HL-60 (cell line): ENCODE measurements around the gene GBP7.

Experiments used
- DNase-seq, 2 experiments: peaks; one replicate each; pipeline ENCODE4 v3.0.0-alpha.2; 2010 to 2020; ENCODE audit warnings: low read depth in 1 of 2, low spot score in 1 of 2
- H3K27ac ChIP-seq: fragments of 250-450 bp; sonication (Bioruptor Pico); replicated peaks from 2 replicates; pipeline ENCODE4 v1.5.1; 2020; ENCODE audit warnings: mild to moderate bottlenecking, moderate library complexity
- H3K27me3 ChIP-seq: fragments of 250-450 bp; sonication (Bioruptor Pico); 2 replicates; pipeline ENCODE4 v1.5.1; 2021; ENCODE audit warnings: mild to moderate bottlenecking, moderate library complexity; ENCODE audit not compliant: insufficient read depth, poor library complexity, severe bottlenecking
- H3K4me3 ChIP-seq: replicated peaks from 2 replicates; pipeline ENCODE4 v1.5.1; 2011; ENCODE audit warnings: mild to moderate bottlenecking, control low read depth, low read length; ENCODE audit not compliant: insufficient read depth
- GABPA ChIP-seq: IDR thresholded peaks from 2 replicates; pipeline ENCODE4 v1.6.1; 2012; ENCODE audit warnings: low read depth
- POLR2AphosphoS5 ChIP-seq: IDR thresholded peaks from 2 replicates; pipeline ENCODE4 v1.6.1; 2012; ENCODE audit warnings: low read depth
- SPI1 ChIP-seq: IDR thresholded peaks from 2 replicates; pipeline ENCODE4 v1.6.1; 2012; ENCODE audit warnings: low read depth, mild to moderate bottlenecking, borderline replicate concordance
- TF ChIP-seq, protein P1 (sequence below): IDR thresholded peaks from one replicate; pipeline ENCODE4 v1.5.1; 2011; ENCODE audit warnings: low read length, control low read depth, inconsistent platforms; ENCODE audit not compliant: insufficient read depth
- TF ChIP-seq, protein P2 (sequence below): IDR thresholded peaks from 2 replicates; pipeline ENCODE4 v1.6.1; 2012; ENCODE audit warnings: low read depth; ENCODE audit not compliant: insufficient replicate concordance

GBP7 gene

DNA sequence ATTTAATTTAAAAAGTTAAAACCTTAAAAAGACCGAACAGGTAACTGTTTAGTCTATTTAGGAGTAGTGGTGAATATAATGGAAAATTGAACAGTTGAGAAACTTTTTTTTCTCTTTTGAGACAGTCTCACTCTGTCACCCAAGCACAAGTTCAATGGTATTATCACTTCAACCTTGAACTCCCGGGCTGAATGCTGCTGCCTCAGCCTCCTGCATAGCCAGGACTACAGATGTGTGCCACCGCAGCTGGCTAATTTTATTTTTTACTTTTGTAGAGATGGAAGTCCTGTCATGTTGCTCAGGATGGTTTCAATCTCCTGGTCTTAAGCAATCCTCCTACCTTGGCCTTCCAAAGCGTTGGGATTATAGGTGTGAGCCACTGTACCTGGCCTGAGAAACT is 33.6 kb downstream of the GBP7 start:
- Histone ChIP-seq H3K4me3 (no peak overlapping the region), H3K27me3 (no peaks in the 10 kb centered on the region), H3K27ac (no peak overlapping the region)
- TF ChIP-seq, protein P1, sequence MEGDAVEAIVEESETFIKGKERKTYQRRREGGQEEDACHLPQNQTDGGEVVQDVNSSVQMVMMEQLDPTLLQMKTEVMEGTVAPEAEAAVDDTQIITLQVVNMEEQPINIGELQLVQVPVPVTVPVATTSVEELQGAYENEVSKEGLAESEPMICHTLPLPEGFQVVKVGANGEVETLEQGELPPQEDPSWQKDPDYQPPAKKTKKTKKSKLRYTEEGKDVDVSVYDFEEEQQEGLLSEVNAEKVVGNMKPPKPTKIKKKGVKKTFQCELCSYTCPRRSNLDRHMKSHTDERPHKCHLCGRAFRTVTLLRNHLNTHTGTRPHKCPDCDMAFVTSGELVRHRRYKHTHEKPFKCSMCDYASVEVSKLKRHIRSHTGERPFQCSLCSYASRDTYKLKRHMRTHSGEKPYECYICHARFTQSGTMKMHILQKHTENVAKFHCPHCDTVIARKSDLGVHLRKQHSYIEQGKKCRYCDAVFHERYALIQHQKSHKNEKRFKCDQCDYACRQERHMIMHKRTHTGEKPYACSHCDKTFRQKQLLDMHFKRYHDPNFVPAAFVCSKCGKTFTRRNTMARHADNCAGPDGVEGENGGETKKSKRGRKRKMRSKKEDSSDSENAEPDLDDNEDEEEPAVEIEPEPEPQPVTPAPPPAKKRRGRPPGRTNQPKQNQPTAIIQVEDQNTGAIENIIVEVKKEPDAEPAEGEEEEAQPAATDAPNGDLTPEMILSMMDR, result no peak
- TF ChIP-seq, protein P2, sequence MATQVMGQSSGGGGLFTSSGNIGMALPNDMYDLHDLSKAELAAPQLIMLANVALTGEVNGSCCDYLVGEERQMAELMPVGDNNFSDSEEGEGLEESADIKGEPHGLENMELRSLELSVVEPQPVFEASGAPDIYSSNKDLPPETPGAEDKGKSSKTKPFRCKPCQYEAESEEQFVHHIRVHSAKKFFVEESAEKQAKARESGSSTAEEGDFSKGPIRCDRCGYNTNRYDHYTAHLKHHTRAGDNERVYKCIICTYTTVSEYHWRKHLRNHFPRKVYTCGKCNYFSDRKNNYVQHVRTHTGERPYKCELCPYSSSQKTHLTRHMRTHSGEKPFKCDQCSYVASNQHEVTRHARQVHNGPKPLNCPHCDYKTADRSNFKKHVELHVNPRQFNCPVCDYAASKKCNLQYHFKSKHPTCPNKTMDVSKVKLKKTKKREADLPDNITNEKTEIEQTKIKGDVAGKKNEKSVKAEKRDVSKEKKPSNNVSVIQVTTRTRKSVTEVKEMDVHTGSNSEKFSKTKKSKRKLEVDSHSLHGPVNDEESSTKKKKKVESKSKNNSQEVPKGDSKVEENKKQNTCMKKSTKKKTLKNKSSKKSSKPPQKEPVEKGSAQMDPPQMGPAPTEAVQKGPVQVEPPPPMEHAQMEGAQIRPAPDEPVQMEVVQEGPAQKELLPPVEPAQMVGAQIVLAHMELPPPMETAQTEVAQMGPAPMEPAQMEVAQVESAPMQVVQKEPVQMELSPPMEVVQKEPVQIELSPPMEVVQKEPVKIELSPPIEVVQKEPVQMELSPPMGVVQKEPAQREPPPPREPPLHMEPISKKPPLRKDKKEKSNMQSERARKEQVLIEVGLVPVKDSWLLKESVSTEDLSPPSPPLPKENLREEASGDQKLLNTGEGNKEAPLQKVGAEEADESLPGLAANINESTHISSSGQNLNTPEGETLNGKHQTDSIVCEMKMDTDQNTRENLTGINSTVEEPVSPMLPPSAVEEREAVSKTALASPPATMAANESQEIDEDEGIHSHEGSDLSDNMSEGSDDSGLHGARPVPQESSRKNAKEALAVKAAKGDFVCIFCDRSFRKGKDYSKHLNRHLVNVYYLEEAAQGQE, result no peak
- DNase-seq, result no peak

DNA sequence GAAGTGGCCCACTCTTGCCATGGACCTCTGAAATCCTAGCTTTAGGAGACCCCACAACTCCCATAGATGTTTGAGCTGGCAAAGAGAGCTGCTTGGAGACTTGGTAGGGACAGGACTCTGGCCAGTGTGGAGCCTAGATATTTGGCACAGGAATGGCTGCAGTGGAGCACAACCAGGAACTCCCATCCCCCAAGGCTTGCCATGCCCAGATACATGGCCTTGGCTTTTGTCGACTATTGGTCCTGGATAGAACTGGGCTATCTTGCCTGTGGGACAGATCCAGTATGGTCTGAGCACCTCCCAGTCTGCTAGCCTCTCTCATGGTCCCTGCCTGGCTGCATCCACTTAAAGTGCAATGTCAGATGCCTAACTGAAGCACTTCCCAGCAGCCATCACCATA is 42.1 kb downstream of the GBP7 start:
- H3K27me3 ChIP-seq, result no peaks in the 10 kb centered on the region
- TF ChIP-seq SPI1, result no peak
- TF ChIP-seq, protein P2, result no peak
- TF ChIP-seq, protein P1, result no peak
- no peak for TF ChIP-seq GABPA
- no peak for TF ChIP-seq POLR2AphosphoS5
- no peak for DNase-seq
- H3K4me3 ChIP-seq, result no peak overlapping the region
- no peak overlapping the region for H3K27ac ChIP-seq

DNA sequence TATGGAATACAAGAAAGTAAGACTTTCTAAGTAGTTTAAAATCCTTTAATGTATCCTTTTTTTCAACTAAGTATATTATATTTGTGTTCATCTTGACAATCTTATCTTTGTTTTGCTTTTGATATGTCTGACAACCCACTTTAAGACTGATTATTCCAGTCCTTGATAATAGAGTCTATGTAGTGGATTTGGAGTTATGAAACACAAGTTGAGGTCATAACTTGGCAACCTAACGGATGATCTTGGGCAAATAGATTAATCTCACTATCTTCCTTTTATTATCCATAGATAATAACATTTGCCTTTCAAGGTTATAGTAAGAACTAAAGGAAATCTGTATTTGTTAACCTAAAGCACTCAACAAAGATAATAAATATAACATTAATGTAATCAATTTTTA is 45.1 kb downstream of the GBP7 start:
- no peak overlapping the region for H3K4me3 ChIP-seq
- DNase-seq, result no peak
- no peak overlapping the region for H3K27ac ChIP-seq
- TF ChIP-seq SPI1, result no peak
- TF ChIP-seq GABPA, result no peak
- TF ChIP-seq, protein P1, result no peak
- TF ChIP-seq POLR2AphosphoS5, result no peak
- TF ChIP-seq, protein P2, result no peak
- no peaks in the 10 kb centered on the region for H3K27me3 ChIP-seq
